HepG2 (cell line): Measurements from ENCODE around the gene CCDC38. TPM values are rescaled to one million over a fixed set of nuclear protein-coding genes. Genes with fewer than 3 reads are reported as not detected.

ENCODE experiments used
- ATAC-seq: fragments of 200-7000 bp; cut with Tn5 transposase; 3 replicates; pipeline ENCODE4 v1.9.1; 2020; ENCODE audit warnings: mild to moderate bottlenecking, moderate library complexity
- BruUV-seq: library from RNA; stranded (reverse); fragments of 400-500 nt; replicated peaks from 2 replicates; lab custom pipeline; 2021; lab: Mats Ljungman, UMichigan
- CTCF ChIA-PET: fragments of 300-600 bp; formaldehyde crosslinking; extraction: SDS; loops from one replicate; lab custom pipeline; 2021; ENCODE audit warnings: low total read pairs, inconsistent platforms, low intra/inter-chr PET ratio; lab: Yijun Ruan, JAX
- POLR2A ChIA-PET: fragments of 350-600 bp; sonication (Branson Sonifier 250); formaldehyde crosslinking; loops from one replicate; lab custom pipeline; 2020; ENCODE audit warnings: antibody characterized with exemption, inconsistent platforms; lab: Yijun Ruan, JAX
- DNase-seq: peaks from one replicate; pipeline ENCODE4 v3.0.0-alpha.2; 2015; ENCODE audit warnings: low spot score
- FAIRE-seq: peaks from 3 replicates; lab custom pipeline; 2011; peaks lifted over from hg19 to GRCh38; lab: Jason Lieb, UNC
- H2AFZ ChIP-seq: one replicate; pipeline ENCODE4 v1.6.1; 2011; ENCODE audit warnings: low read length, inconsistent platforms
- H3K27ac ChIP-seq: fragments of 300-600 bp; 3 replicates; pipeline ENCODE4 v1.8.0; 2011; ENCODE audit warnings: mixed run types, mild to moderate bottlenecking, mixed read lengths, low read length, inconsistent platforms; ENCODE audit not compliant: insufficient read depth; ENCODE audit errors: extremely low read length
- H3K27me3 ChIP-seq, 2 experiments: fragments of 200-600 bp in 1 of 2; 2 replicates in 1 of 2; 3 replicates in 1 of 2; pipeline versions ENCODE4 v1.6.0 to v1.8.0; 2011; ENCODE audit warnings: low read length in 2 of 2, mild to moderate bottlenecking in 2 of 2, moderate library complexity in 2 of 2, inconsistent platforms in 1 of 2; ENCODE audit not compliant: insufficient read depth in 2 of 2, control insufficient read depth in 1 of 2
- H3K36me3 ChIP-seq, 2 experiments: fragments of 200-600 bp in 1 of 2; replicated peaks in 1 of 2; 2 replicates in 1 of 2; 3 replicates in 1 of 2; pipeline versions ENCODE4 v1.5.1 to v1.8.0; 2011; ENCODE audit warnings: low read length in 2 of 2, inconsistent platforms in 1 of 2; ENCODE audit not compliant: insufficient read depth in 2 of 2, control insufficient read depth in 1 of 2
- H3K4me1 ChIP-seq: 2 replicates; pipeline ENCODE4 v1.5.1; 2012; ENCODE audit warnings: low read length, inconsistent platforms; ENCODE audit not compliant: insufficient read depth
- H3K4me2 ChIP-seq: 2 replicates; pipeline ENCODE4 v1.6.0; 2011; ENCODE audit warnings: low read depth, low read length, inconsistent platforms
- H3K4me3 ChIP-seq, 3 experiments: fragments of 200-600 bp in 1 of 3; sonication (generic), shearing (Covaris generic) in 1 of 3; replicated peaks in 1 of 3; 2 replicates each; pipeline ENCODE4 v1.5.1; 2011 to 2016; ENCODE audit warnings: low read length in 3 of 3, inconsistent platforms in 2 of 3, low read depth in 2 of 3, mild to moderate bottlenecking in 2 of 3, control low read depth in 1 of 3, mixed read lengths in 1 of 3; ENCODE audit not compliant: insufficient read depth in 1 of 3
- H3K79me2 ChIP-seq: one replicate; pipeline ENCODE4 v1.6.1; 2011; ENCODE audit warnings: low read length, inconsistent platforms; ENCODE audit not compliant: insufficient read depth
- H3K9ac ChIP-seq: 2 replicates; pipeline ENCODE4 v1.6.0; 2011; ENCODE audit warnings: mild to moderate bottlenecking, low read depth, low read length, inconsistent platforms; ENCODE audit not compliant: insufficient read depth
- H3K9me3 ChIP-seq: 2 replicates; pipeline ENCODE4 v1.5.1; 2012; ENCODE audit warnings: mild to moderate bottlenecking, low read length
- H4K20me1 ChIP-seq: 2 replicates; pipeline ENCODE4 v1.6.0; 2011; ENCODE audit warnings: inconsistent platforms, mild to moderate bottlenecking, low read length, moderate library complexity; ENCODE audit not compliant: insufficient read depth
- NFYC ChIP-seq: IDR thresholded peaks from 2 replicates; pipeline ENCODE4 v1.6.1; 2016; ENCODE audit warnings: missing genetic modification reagents, missing compliant biosample characterization
- PAWR ChIP-seq: sonication (generic); formaldehyde crosslinking; IDR thresholded peaks from 2 replicates; pipeline ENCODE4 v1.4.0; 2020; ENCODE audit warnings: missing genetic modification reagents, mild to moderate bottlenecking, borderline replicate concordance
- ZNF781 ChIP-seq: sonication (generic); formaldehyde crosslinking; IDR thresholded peaks from 2 replicates; pipeline ENCODE4 v1.5.1; 2020; ENCODE audit warnings: borderline replicate concordance, mild to moderate bottlenecking, missing genetic modification reagents; ENCODE audit errors: not compliant biosample characterization
- WGBS: methylation state at CpG from one replicate; pipeline ENCODE4 v1.1.6; 2017; ENCODE audit warnings: low lambda C conversion rate; 5-methylcytosine and 5-hydroxymethylcytosine counted together
- in situ Hi-C: cut with HindIII; loops from 2 replicates; pipeline ENCODE4 v1.10.0; 2017; ENCODE audit warnings: low pct_unique_long_range_greater_than_20kb; ENCODE audit not compliant: extremely low pct_ligation_motif_present
- intact Hi-C: fragments of 100-400 bp; cut with micrococcal nuclease; formaldehyde crosslinking; loops from one replicate; pipeline ENCODE4 v1.10.0; 2022; ENCODE audit not compliant: unreplicated experiment
- polyA plus RNA-seq, 8 experiments: library from polyadenylated mRNA; depleted of rRNA in 3 of 8; stranded (reverse) in 7 of 8; unstranded in 1 of 8; fragments of >200 nt; fragmentation: Illumina TruSeq in 4 of 8; extraction: Trizol in 4 of 8; gene quantifications; 2 replicates each; pipeline versions ENCODE4 v1.2.1 to v1.2.3, GENCODE V29; 2011 to 2016; ENCODE audit warnings: low read depth in 4 of 8, missing spikeins in 1 of 8, mixed read lengths in 1 of 8; ENCODE audit not compliant: insufficient read depth in 1 of 8
- total RNA-seq, 5 experiments: library from RNA; depleted of rRNA; stranded (reverse); fragments of >200 nt; fragmentation: Illumina TruSeq; extraction: Trizol; gene quantifications; 2 replicates each; pipeline ENCODE4 v1.2.3, GENCODE V29; 2016; ENCODE audit warnings: low read depth in 1 of 5
- TF ChIP-seq, protein P1 (sequence below): sonication (generic); formaldehyde crosslinking; IDR thresholded peaks from 2 replicates; pipeline ENCODE4 v1.4.0; 2020; ENCODE audit warnings: missing genetic modification reagents
- TF ChIP-seq, protein P2 (sequence below): sonication (generic); formaldehyde crosslinking; conservative IDR thresholded peaks from 2 replicates; pipeline ENCODE4 v1.8.0; 2022; ENCODE audit warnings: missing genetic modification reagents
- TF ChIP-seq, protein P3 (sequence below): sonication (generic); formaldehyde crosslinking; IDR thresholded peaks from 2 replicates; pipeline ENCODE4 v1.9.0; 2021; ENCODE audit warnings: missing genetic modification reagents, borderline replicate concordance

CCDC38 gene
- total and polyA plus RNA-seq, 2 of the 13 experiments (the other 11 are each of a cell fraction or from before 2014, with no cell fraction given): 0.24 to 0.32 TPM

- Histone ChIP-seq H3K9me3 (no peaks in the 10 kb centered on the region), H4K20me1 (no peaks in the 10 kb centered on the region), H3K36me3 (no peaks in the 10 kb centered on the region), H2AFZ (no peak overlapping the region), H3K4me1 (peaks cover 18% of the 10 kb centered on the region), H3K9ac (no peak overlapping the region), H3K4me2 (no peak overlapping the region), H3K27ac (no peak overlapping the region), H3K79me2 (no peaks in the 10 kb centered on the region), H3K4me3 (no peak overlapping the region), H3K27me3 (no peaks in the 10 kb centered on the region)
- DNase-seq (no peak), FAIRE-seq (no peak), ATAC-seq (no peak)
- in situ Hi-C loops (no loop called here), intact Hi-C loops (no loop called here)
- ChIA-PET CTCF (no interaction called here), POLR2A (no interaction called here)
- WGBS: 30% methylated on average over 2 of the region's 2 CpGs
- BruUV-seq: no TSS peak
- TF ChIP-seq, protein P1, sequence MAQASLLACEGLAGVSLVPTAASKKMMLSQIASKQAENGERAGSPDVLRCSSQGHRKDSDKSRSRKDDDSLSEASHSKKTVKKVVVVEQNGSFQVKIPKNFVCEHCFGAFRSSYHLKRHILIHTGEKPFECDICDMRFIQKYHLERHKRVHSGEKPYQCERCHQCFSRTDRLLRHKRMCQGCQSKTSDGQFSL (CRISPR knock-in tag): no peak
- TF ChIP-seq, protein P2, sequence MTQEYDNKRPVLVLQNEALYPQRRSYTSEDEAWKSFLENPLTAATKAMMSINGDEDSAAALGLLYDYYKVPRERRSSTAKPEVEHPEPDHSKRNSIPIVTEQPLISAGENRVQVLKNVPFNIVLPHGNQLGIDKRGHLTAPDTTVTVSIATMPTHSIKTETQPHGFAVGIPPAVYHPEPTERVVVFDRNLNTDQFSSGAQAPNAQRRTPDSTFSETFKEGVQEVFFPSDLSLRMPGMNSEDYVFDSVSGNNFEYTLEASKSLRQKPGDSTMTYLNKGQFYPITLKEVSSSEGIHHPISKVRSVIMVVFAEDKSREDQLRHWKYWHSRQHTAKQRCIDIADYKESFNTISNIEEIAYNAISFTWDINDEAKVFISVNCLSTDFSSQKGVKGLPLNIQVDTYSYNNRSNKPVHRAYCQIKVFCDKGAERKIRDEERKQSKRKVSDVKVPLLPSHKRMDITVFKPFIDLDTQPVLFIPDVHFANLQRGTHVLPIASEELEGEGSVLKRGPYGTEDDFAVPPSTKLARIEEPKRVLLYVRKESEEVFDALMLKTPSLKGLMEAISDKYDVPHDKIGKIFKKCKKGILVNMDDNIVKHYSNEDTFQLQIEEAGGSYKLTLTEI (CRISPR knock-in tag): no peak
- TF ChIP-seq NFYC (CRISPR knock-in tag) (no peak), PAWR (CRISPR knock-in tag) (no peak), ZNF781 (no peak)
- TF ChIP-seq, protein P3, sequence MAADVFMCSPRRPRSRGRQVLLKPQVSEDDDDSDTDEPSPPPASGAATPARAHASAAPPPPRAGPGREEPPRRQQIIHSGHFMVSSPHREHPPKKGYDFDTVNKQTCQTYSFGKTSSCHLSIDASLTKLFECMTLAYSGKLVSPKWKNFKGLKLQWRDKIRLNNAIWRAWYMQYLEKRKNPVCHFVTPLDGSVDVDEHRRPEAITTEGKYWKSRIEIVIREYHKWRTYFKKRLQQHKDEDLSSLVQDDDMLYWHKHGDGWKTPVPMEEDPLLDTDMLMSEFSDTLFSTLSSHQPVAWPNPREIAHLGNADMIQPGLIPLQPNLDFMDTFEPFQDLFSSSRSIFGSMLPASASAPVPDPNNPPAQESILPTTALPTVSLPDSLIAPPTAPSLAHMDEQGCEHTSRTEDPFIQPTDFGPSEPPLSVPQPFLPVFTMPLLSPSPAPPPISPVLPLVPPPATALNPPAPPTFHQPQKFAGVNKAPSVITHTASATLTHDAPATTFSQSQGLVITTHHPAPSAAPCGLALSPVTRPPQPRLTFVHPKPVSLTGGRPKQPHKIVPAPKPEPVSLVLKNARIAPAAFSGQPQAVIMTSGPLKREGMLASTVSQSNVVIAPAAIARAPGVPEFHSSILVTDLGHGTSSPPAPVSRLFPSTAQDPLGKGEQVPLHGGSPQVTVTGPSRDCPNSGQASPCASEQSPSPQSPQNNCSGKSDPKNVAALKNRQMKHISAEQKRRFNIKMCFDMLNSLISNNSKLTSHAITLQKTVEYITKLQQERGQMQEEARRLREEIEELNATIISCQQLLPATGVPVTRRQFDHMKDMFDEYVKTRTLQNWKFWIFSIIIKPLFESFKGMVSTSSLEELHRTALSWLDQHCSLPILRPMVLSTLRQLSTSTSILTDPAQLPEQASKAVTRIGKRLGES (CRISPR knock-in tag): no peak
- TF ChIP-seq, all 625 proteins: peak for 0
Measured at GRCh38 chr12:95830335-95831089, 111.9 kb downstream of the CCDC38 start.
